ENCODE data around the gene KLK2. TPM values are rescaled to one million over a fixed set of nuclear protein-coding genes. Genes with fewer than 3 reads are reported as not detected.

KLK2 gene
- total RNA-seq, 1 experiment from 2014 or later: 0.11 TPM

- Histone ChIP-seq H3K4me2 (ENCODE audit: low read depth, low read length, poor library complexity, severe bottlenecking) (no peak overlapping the region), H3K9me2 (replicated peaks; ENCODE audit: insufficient read depth, low read length) (no peaks in the 10 kb centered on the region), H3K9ac (ENCODE audit: low read length) (no peak overlapping the region), H3K27ac (ENCODE audit: low read length) (no peak overlapping the region), H3K27me3 (ENCODE audit: low read length) (no peaks in the 10 kb centered on the region), H2AFZ (ENCODE audit: low read length) (no peak overlapping the region), H3K4me1 (ENCODE audit: low read length) (peaks cover 8% of the 10 kb centered on the region), H3K79me2 (ENCODE audit: low read length) (no peaks in the 10 kb centered on the region), H3K36me3 (ENCODE audit: insufficient read depth, low read length) (no peaks in the 10 kb centered on the region), H4K20me1 (ENCODE audit: insufficient read depth, low read depth, low read length) (no peaks in the 10 kb centered on the region), H3K4me3 (ENCODE audit: low read length) (no peak overlapping the region), H3K9me3 (ENCODE audit: low read length) (no peaks in the 10 kb centered on the region)
- no peak for DNase-seq
Observed at GRCh38 chr19:50833802-50834167, 39.5 kb upstream of the KLK2 start.

GRCh38 chr19:50835103-50835784 lies 38.0 kb upstream of the KLK2 start:
- Histone ChIP-seq H3K36me3 (ENCODE audit: insufficient read depth, low read length) (no peaks in the 10 kb centered on the region), H3K9me3 (ENCODE audit: low read length) (no peaks in the 10 kb centered on the region), H3K4me1 (ENCODE audit: low read length) (peaks cover 8% of the 10 kb centered on the region), H4K20me1 (ENCODE audit: insufficient read depth, low read depth, low read length) (no peaks in the 10 kb centered on the region), H3K9ac (ENCODE audit: low read length) (peak overlapping the region; percentile 51), H3K79me2 (ENCODE audit: low read length) (no peaks in the 10 kb centered on the region), H2AFZ (ENCODE audit: low read length) (peak overlapping the region; percentile 81; the same call in 1 of the 2 replicates), H3K27ac (ENCODE audit: low read length) (no peak overlapping the region), H3K9me2 (replicated peaks; ENCODE audit: insufficient read depth, low read length) (no peaks in the 10 kb centered on the region), H3K4me3 (ENCODE audit: low read length) (peak overlapping the region; percentile 60), H3K4me2 (ENCODE audit: low read depth, low read length, poor library complexity, severe bottlenecking) (peak overlapping the region; percentile 65), H3K27me3 (ENCODE audit: low read length) (no peaks in the 10 kb centered on the region)
- no peak for DNase-seq

- Histone ChIP-seq H3K9me3 (ENCODE audit: low read length) (no peaks in the 10 kb centered on the region), H3K9me2 (replicated peaks; ENCODE audit: insufficient read depth, low read length) (no peaks in the 10 kb centered on the region), H3K4me1 (ENCODE audit: low read length) (peaks cover 8% of the 10 kb centered on the region), H3K36me3 (ENCODE audit: insufficient read depth, low read length) (no peaks in the 10 kb centered on the region), H4K20me1 (ENCODE audit: insufficient read depth, low read depth, low read length) (no peaks in the 10 kb centered on the region), H3K27ac (ENCODE audit: low read length) (no peak overlapping the region), H3K4me2 (ENCODE audit: low read depth, low read length, poor library complexity, severe bottlenecking) (peak overlapping the region; percentile 65), H3K9ac (ENCODE audit: low read length) (peak overlapping the region; percentile 51), H3K4me3 (ENCODE audit: low read length) (peak overlapping the region; percentile 60), H2AFZ (ENCODE audit: low read length) (peak overlapping the region; percentile 81; the same call in 1 of the 2 replicates), H3K27me3 (ENCODE audit: low read length) (no peaks in the 10 kb centered on the region), H3K79me2 (ENCODE audit: low read length) (no peaks in the 10 kb centered on the region)
- peak; percentile 84 for DNase-seq
Observed at GRCh38 chr19:50835785-50836542, 37.3 kb upstream of the KLK2 start.

GRCh38 chr19:50836543-50837195 lies 36.6 kb upstream of the KLK2 start:
- Histone ChIP-seq H3K9me2 (replicated peaks; ENCODE audit: insufficient read depth, low read length) (no peaks in the 10 kb centered on the region), H3K27ac (ENCODE audit: low read length) (no peak overlapping the region), H3K9ac (ENCODE audit: low read length) (no peak overlapping the region), H2AFZ (ENCODE audit: low read length) (no peak overlapping the region), H4K20me1 (ENCODE audit: insufficient read depth, low read depth, low read length) (no peaks in the 10 kb centered on the region), H3K9me3 (ENCODE audit: low read length) (no peaks in the 10 kb centered on the region), H3K4me1 (ENCODE audit: low read length) (peaks cover 8% of the 10 kb centered on the region), H3K4me3 (ENCODE audit: low read length) (no peak overlapping the region), H3K36me3 (ENCODE audit: insufficient read depth, low read length) (no peaks in the 10 kb centered on the region), H3K79me2 (ENCODE audit: low read length) (no peaks in the 10 kb centered on the region), H3K27me3 (ENCODE audit: low read length) (no peaks in the 10 kb centered on the region), H3K4me2 (ENCODE audit: low read depth, low read length, poor library complexity, severe bottlenecking) (no peak overlapping the region)
- DNase-seq: no peak

GRCh38 chr19:50837300-50837699 lies 35.9 kb upstream of the KLK2 start:
- no peaks in the 10 kb centered on the region for H4K20me1 ChIP-seq (ENCODE audit: insufficient read depth, low read depth, low read length)
- H3K9me2 ChIP-seq (replicated peaks; ENCODE audit: insufficient read depth, low read length): no peaks in the 10 kb centered on the region
- H3K9ac ChIP-seq (ENCODE audit: low read length): no peak overlapping the region
- H3K27me3 ChIP-seq (ENCODE audit: low read length): no peaks in the 10 kb centered on the region
- no peak overlapping the region for H3K4me2 ChIP-seq (ENCODE audit: low read depth, low read length, poor library complexity, severe bottlenecking)
- no peak for DNase-seq
- H2AFZ ChIP-seq (ENCODE audit: low read length): no peak overlapping the region
- H3K9me3 ChIP-seq (ENCODE audit: low read length): no peaks in the 10 kb centered on the region
- H3K4me1 ChIP-seq (ENCODE audit: low read length): peaks cover 8% of the 10 kb centered on the region
- no peaks in the 10 kb centered on the region for H3K36me3 ChIP-seq (ENCODE audit: insufficient read depth, low read length)
- H3K27ac ChIP-seq (ENCODE audit: low read length): no peak overlapping the region
- H3K79me2 ChIP-seq (ENCODE audit: low read length): no peaks in the 10 kb centered on the region
- no peak overlapping the region for H3K4me3 ChIP-seq (ENCODE audit: low read length)

- H3K9ac ChIP-seq (ENCODE audit: low read length): no peak overlapping the region
- H3K27me3 ChIP-seq (ENCODE audit: low read length): no peaks in the 10 kb centered on the region
- peak; percentile 71 for DNase-seq
- no peaks in the 10 kb centered on the region for H3K79me2 ChIP-seq (ENCODE audit: low read length)
- H3K27ac ChIP-seq (ENCODE audit: low read length): no peak overlapping the region
- H3K4me1 ChIP-seq (ENCODE audit: low read length): peaks cover 8% of the 10 kb centered on the region
- no peaks in the 10 kb centered on the region for H4K20me1 ChIP-seq (ENCODE audit: insufficient read depth, low read depth, low read length)
- H3K4me3 ChIP-seq (ENCODE audit: low read length): no peak overlapping the region
- H2AFZ ChIP-seq (ENCODE audit: low read length): no peak overlapping the region
- no peaks in the 10 kb centered on the region for H3K9me3 ChIP-seq (ENCODE audit: low read length)
- no peaks in the 10 kb centered on the region for H3K9me2 ChIP-seq (replicated peaks; ENCODE audit: insufficient read depth, low read length)
- H3K36me3 ChIP-seq (ENCODE audit: insufficient read depth, low read length): no peaks in the 10 kb centered on the region
- H3K4me2 ChIP-seq (ENCODE audit: low read depth, low read length, poor library complexity, severe bottlenecking): no peak overlapping the region
Observed at GRCh38 chr19:50838239-50838638, 35.0 kb upstream of the KLK2 start.

GRCh38 chr19:50839712-50840655 lies 33.3 kb upstream of the KLK2 start:
- no peaks in the 10 kb centered on the region for H3K79me2 ChIP-seq (ENCODE audit: low read length)
- no peak overlapping the region for H2AFZ ChIP-seq (ENCODE audit: low read length)
- H4K20me1 ChIP-seq (ENCODE audit: insufficient read depth, low read depth, low read length): no peaks in the 10 kb centered on the region
- no peaks in the 10 kb centered on the region for H3K36me3 ChIP-seq (ENCODE audit: insufficient read depth, low read length)
- H3K9me3 ChIP-seq (ENCODE audit: low read length): no peaks in the 10 kb centered on the region
- no peak overlapping the region for H3K27ac ChIP-seq (ENCODE audit: low read length)
- H3K27me3 ChIP-seq (ENCODE audit: low read length): no peaks in the 10 kb centered on the region
- DNase-seq: no peak
- H3K9ac ChIP-seq (ENCODE audit: low read length): no peak overlapping the region
- H3K4me1 ChIP-seq (ENCODE audit: low read length): peaks cover 8% of the 10 kb centered on the region
- H3K9me2 ChIP-seq (replicated peaks; ENCODE audit: insufficient read depth, low read length): no peaks in the 10 kb centered on the region
- H3K4me3 ChIP-seq (ENCODE audit: low read length): no peak overlapping the region
- no peak overlapping the region for H3K4me2 ChIP-seq (ENCODE audit: low read depth, low read length, poor library complexity, severe bottlenecking)
